OCI-LY3 (cell line): ENCODE measurements around the gene ELL2.

Experiments
- H2AFZ ChIP-seq: fragments of 200-600, 300-600 bp; shearing (Covaris generic); 2 replicates; pipeline ENCODE4 v1.6.0; 2014; ENCODE audit warnings: antibody characterized with exemption, low read depth, low read length
- H3K27ac ChIP-seq: fragments of 200-600, 300-600 bp; sonication (generic); 2 replicates; pipeline ENCODE4 v1.5.1; 2014; ENCODE audit warnings: mild to moderate bottlenecking, low read length, moderate library complexity, mixed read lengths
- H3K27me3 ChIP-seq: fragments of 200-600, 300-600 bp; sonication (generic); 2 replicates; pipeline ENCODE4 v1.6.1; 2014; ENCODE audit warnings: low read depth, low read length, mixed read lengths
- H3K36me3 ChIP-seq: fragments of 200-600, 300-600 bp; sonication (generic); replicated peaks from 2 replicates; pipeline ENCODE3; 2014; ENCODE audit warnings: low read depth, low read length, mixed read lengths
- H3K4me1 ChIP-seq: fragments of 300-600, 200-600 bp; sonication (generic); 2 replicates; pipeline ENCODE4 v1.6.1; 2014; ENCODE audit warnings: low read length, mixed read lengths
- H3K4me2 ChIP-seq: fragments of 200-600, 300-600 bp; sonication (generic); 2 replicates; pipeline ENCODE4 v1.6.1; 2014; ENCODE audit warnings: low read length, mixed read lengths
- H3K4me3 ChIP-seq: fragments of 300-600, 200-600 bp; sonication (generic); 2 replicates; pipeline ENCODE4 v1.5.1; 2014; ENCODE audit warnings: antibody characterized with exemption, mild to moderate bottlenecking, low read length, moderate library complexity
- H3K79me2 ChIP-seq: fragments of 300-600, 200-600 bp; shearing (Covaris generic); 2 replicates; pipeline ENCODE4 v1.6.1; 2014; ENCODE audit warnings: mild to moderate bottlenecking, low read length, mixed read lengths
- H3K9ac ChIP-seq: fragments of 300-600, 200-600 bp; shearing (Covaris generic); 2 replicates; pipeline ENCODE4 v1.6.0; 2014; ENCODE audit warnings: mild to moderate bottlenecking, low read length, moderate library complexity
- H3K9me3 ChIP-seq: fragments of 200-600, 300-600 bp; shearing (Covaris generic); 2 replicates; pipeline ENCODE4 v1.6.1; 2014; ENCODE audit warnings: low read length, mixed read lengths; ENCODE audit not compliant: insufficient read depth
- H4K20me1 ChIP-seq: fragments of 200-600, 300-600 bp; sonication (generic); 2 replicates; pipeline ENCODE4 v1.6.1; 2016; ENCODE audit warnings: low read length, mixed read lengths; ENCODE audit not compliant: insufficient read depth
- EZH2phosphoT487 ChIP-seq: fragments of 200-600 bp; shearing (Covaris generic); IDR thresholded peaks from 2 replicates; pipeline ENCODE4 v1.6.1; 2018; ENCODE audit warnings: antibody characterized with exemption, mixed run types, low read depth
- TF ChIP-seq, protein P1 (sequence below): fragments of 200-600, 300-600 bp; sonication (generic); IDR thresholded peaks from 2 replicates; pipeline ENCODE4 v1.5.1; 2014; ENCODE audit warnings: antibody characterized with exemption, low read length, low read depth

Gene ELL2

DNA sequence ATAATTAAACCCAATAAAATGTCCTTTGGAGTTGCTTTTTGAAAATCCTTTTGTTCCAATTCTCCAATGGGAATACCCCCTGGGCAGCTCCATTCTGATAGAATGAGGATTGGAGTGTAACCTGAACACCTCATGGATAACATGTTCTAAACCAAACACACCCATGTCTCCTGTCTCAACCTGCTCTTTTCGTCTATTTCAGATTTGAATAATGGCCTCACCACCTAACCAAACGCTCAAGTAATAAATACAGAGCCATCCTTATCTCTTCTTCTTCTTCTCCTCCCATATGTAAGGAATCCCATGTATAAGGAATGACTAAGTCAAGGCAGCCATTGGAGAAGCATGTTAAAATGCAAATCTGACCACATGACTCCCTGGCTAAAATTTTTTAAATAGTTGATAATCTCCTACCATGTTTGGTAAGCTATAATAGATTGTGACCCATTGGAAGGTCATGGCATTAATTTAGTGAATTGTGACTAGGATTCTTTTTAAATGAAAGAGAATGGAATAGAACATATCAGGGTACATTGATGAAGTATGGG lies 26.0 kb downstream of the ELL2 start:
- Histone ChIP-seq H3K79me2 (peaks cover 60% of the 10 kb centered on the region), H3K4me1 (peaks cover 58% of the 10 kb centered on the region)

DNA sequence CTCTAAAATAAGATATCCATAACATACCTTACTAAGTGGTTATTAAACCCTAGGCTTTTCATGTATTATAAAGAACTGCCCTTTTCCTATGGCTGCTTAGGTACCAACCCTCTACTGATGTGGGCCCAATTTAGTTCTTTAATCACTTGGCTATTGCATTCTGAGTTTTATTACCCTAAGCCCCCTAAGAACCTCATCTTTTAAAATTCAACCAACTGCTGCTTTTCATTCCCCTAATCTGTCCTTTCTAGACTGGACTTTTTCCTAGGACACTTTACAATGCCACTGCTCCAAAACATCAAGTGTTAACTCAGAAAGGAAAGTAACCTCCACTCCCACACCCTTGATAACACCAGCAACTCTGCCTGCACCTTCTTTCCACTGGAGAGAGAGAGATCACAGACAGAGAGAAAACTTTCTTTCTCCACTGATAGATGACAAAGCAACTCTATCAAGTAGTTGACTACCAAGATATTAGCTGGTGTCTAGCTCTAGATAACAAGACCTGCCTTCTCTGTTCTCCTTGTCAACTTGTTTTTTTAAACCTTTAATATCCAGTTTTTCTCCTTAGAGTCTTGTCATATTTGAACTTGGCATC lies 27.3 kb downstream of the ELL2 start:
- Histone ChIP-seq H3K4me2 (peak overlapping the region; percentile 70; the same call in 1 of the 2 replicates), H3K79me2 (peaks cover 57% of the 10 kb centered on the region), H3K36me3 (peaks cover 16% of the 10 kb centered on the region), H3K9me3 (no peaks in the 10 kb centered on the region), H3K27ac (no peak overlapping the region), H3K4me3 (no peak overlapping the region), H4K20me1 (no peaks in the 10 kb centered on the region), H2AFZ (no peak overlapping the region), H3K27me3 (no peaks in the 10 kb centered on the region), H3K9ac (no peak overlapping the region), H3K4me1 (peaks cover 60% of the 10 kb centered on the region)
- no peak for TF ChIP-seq EZH2phosphoT487
- TF ChIP-seq, protein P1, sequence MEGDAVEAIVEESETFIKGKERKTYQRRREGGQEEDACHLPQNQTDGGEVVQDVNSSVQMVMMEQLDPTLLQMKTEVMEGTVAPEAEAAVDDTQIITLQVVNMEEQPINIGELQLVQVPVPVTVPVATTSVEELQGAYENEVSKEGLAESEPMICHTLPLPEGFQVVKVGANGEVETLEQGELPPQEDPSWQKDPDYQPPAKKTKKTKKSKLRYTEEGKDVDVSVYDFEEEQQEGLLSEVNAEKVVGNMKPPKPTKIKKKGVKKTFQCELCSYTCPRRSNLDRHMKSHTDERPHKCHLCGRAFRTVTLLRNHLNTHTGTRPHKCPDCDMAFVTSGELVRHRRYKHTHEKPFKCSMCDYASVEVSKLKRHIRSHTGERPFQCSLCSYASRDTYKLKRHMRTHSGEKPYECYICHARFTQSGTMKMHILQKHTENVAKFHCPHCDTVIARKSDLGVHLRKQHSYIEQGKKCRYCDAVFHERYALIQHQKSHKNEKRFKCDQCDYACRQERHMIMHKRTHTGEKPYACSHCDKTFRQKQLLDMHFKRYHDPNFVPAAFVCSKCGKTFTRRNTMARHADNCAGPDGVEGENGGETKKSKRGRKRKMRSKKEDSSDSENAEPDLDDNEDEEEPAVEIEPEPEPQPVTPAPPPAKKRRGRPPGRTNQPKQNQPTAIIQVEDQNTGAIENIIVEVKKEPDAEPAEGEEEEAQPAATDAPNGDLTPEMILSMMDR, result no peak

More for the DNA sequence above, 26.0 kb downstream of the ELL2 start:
- Histone ChIP-seq H3K4me2 (no peak overlapping the region), H3K27me3 (no peaks in the 10 kb centered on the region), H3K27ac (no peak overlapping the region), H3K36me3 (peaks cover 9% of the 10 kb centered on the region), H2AFZ (no peak overlapping the region), H3K9ac (no peak overlapping the region), H4K20me1 (peaks cover 8% of the 10 kb centered on the region; the same call in 1 of the 2 replicates), H3K4me3 (no peak overlapping the region), H3K9me3 (no peaks in the 10 kb centered on the region)
- TF ChIP-seq EZH2phosphoT487, result no peak
- TF ChIP-seq, protein P1, result no peak

DNA sequence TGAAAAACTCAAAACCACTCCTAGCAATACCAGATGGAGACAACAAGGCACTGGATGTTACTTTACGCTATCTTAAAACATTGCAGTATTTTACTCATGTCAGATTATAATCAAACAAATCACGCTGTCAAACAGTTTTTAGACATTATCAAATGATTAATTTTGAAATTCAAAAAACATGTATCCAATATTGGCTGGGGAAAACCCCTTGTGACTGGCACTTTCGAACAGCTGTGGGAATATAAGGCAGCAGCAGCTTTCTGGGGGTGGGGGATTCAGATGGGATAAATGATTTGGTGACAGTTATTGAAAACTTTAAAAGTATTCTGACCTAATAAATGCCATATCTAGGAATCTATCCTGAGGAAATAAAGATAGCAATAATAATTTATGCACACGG lies 28.7 kb downstream of the ELL2 start:
- no peak overlapping the region for H3K9ac ChIP-seq
- H3K4me3 ChIP-seq, result peak overlapping the region; percentile 43
- TF ChIP-seq, protein P1, result no peak
- no peak for TF ChIP-seq EZH2phosphoT487
- H3K79me2 ChIP-seq, result peaks cover 46% of the 10 kb centered on the region
- H3K36me3 ChIP-seq, result peaks cover 16% of the 10 kb centered on the region
- H2AFZ ChIP-seq, result no peak overlapping the region
- H3K9me3 ChIP-seq, result no peaks in the 10 kb centered on the region
- H3K27ac ChIP-seq, result no peak overlapping the region
- H4K20me1 ChIP-seq, result no peaks in the 10 kb centered on the region
- peak overlapping the region; percentile 70 for H3K4me2 ChIP-seq
- no peaks in the 10 kb centered on the region for H3K27me3 ChIP-seq
- peaks cover 65% of the 10 kb centered on the region for H3K4me1 ChIP-seq

DNA sequence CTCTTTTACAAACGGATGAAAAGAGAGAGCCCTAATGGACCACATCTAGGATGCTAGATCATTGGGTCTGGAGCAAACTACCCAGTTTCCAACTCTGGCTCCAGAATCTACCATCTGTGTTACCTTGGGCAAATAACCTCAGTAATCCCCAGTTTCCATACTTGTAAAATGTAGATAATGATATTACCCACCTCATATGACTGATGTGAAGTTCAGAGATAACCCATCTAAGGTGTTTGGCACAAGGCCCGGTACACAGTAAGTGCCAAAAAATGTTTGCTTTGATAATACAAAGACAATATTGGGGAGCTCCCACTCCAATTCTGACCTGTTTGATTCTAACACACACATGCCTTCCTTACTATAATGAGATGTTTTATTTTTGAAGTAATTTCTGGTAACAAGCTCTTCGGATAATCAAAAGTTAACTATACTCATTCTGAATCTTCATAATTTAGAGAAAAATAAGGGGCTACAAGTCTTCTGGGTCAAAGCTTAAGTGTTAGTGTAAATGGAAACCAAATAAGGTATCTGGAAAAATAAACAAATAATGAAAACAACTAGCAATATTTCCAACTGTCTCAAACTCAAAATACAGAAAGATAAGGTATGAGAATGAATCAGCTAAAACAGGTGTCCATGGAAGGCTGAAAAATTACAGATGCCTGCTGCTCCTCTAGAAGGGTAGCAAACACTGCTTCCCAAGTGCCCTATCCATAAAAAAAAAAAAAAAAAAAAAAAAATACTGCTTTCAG lies 30.4 kb downstream of the ELL2 start:
- H3K36me3 ChIP-seq, result peaks cover 16% of the 10 kb centered on the region
- peaks cover 78% of the 10 kb centered on the region for H3K4me1 ChIP-seq
- H3K9me3 ChIP-seq, result no peaks in the 10 kb centered on the region
- TF ChIP-seq, protein P1, result no peak
- TF ChIP-seq EZH2phosphoT487, result no peak
- no peak overlapping the region for H3K9ac ChIP-seq
- H3K4me3 ChIP-seq, result no peak overlapping the region
- H3K79me2 ChIP-seq, result peaks cover 47% of the 10 kb centered on the region
- no peaks in the 10 kb centered on the region for H4K20me1 ChIP-seq
- H2AFZ ChIP-seq, result no peak overlapping the region
- H3K27me3 ChIP-seq, result no peaks in the 10 kb centered on the region
- H3K27ac ChIP-seq, result no peak overlapping the region
- H3K4me2 ChIP-seq, result no peak overlapping the region
